GM19328 (cell line): ENCODE measurements around the gene MEI1.
"Not testable (repeated sequence)": the region's sequence is repeated elsewhere in the genome, so short reads cannot be mapped to it uniquely, and the experiment has no call there.

Source experiments
- ATAC-seq: cut with Tn5 transposase; IDR thresholded peaks from one replicate; pipeline ENCODE4 v1.9.1; 2021; ENCODE audit warnings: mild to moderate bottlenecking, moderate library complexity; ENCODE audit not compliant: unreplicated experiment

Gene MEI1

GRCh38 chr22:41676134-41676533 lies 23.2 kb upstream of the MEI1 start:
- no peak for ATAC-seq

- no peak for ATAC-seq
Observed at GRCh38 chr22:41681616-41682015, 17.7 kb upstream of the MEI1 start.

- peak; percentile 75 for ATAC-seq
Observed at GRCh38 chr22:41682033-41682807, 17.1 kb upstream of the MEI1 start.

GRCh38 chr22:41683052-41683451 lies 16.3 kb upstream of the MEI1 start:
- ATAC-seq: no peak

- no peak for ATAC-seq
Observed at GRCh38 chr22:41683616-41684015, 15.7 kb upstream of the MEI1 start.

- no peak for ATAC-seq
Observed at GRCh38 chr22:41684194-41684593, 15.1 kb upstream of the MEI1 start.

- ATAC-seq: not testable (repeated sequence)
Observed at GRCh38 chr22:41686890-41687289, 12.4 kb upstream of the MEI1 start.

GRCh38 chr22:41687901-41688364 lies 11.4 kb upstream of the MEI1 start:
- ATAC-seq: no peak

- ATAC-seq: peak; percentile 73
Observed at GRCh38 chr22:41688365-41689211, 10.7 kb upstream of the MEI1 start, which contains the start of gene SNU13. TSS of gene SNU13 (minus strand) at chr22:41688867. CDS start at chr22:41688796, 71 bp downstream.

- no peak for ATAC-seq
Observed at GRCh38 chr22:41690476-41690875, 8.8 kb upstream of the MEI1 start.

GRCh38 chr22:41695211-41695610 lies 4.1 kb upstream of the MEI1 start:
- ATAC-seq: no peak

GRCh38 chr22:41696703-41697102 lies 2.6 kb upstream of the MEI1 start:
- no peak for ATAC-seq

- no peak for ATAC-seq
Observed at GRCh38 chr22:41697126-41697775, 2.1 kb upstream of the MEI1 start.

- ATAC-seq: no peak
Observed at GRCh38 chr22:41700108-41700364, 733 bp downstream of the MEI1 start.

GRCh38 chr22:41702763-41703162 lies 3.5 kb downstream of the MEI1 start:
- no peak for ATAC-seq

GRCh38 chr22:41709341-41709740 lies 10.0 kb downstream of the MEI1 start:
- no peak for ATAC-seq

- ATAC-seq: no peak
Observed at GRCh38 chr22:41713004-41713403, 13.7 kb downstream of the MEI1 start.

GRCh38 chr22:41722496-41722895 lies 23.2 kb downstream of the MEI1 start:
- no peak for ATAC-seq

- ATAC-seq: no peak
Observed at GRCh38 chr22:41725510-41726110, 26.3 kb downstream of the MEI1 start.

GRCh38 chr22:41731609-41732008 lies 32.3 kb downstream of the MEI1 start:
- no peak for ATAC-seq

GRCh38 chr22:41732096-41732772 lies 32.9 kb downstream of the MEI1 start:
- no peak for ATAC-seq
